H54 (cell line): ENCODE results near the gene TRIM43B.
"Not testable (repeated sequence)": the region's sequence is repeated elsewhere in the genome, so short reads cannot be mapped to it uniquely, and the experiment has no call there.

Experiments used
- DNase-seq: peaks from one replicate; pipeline ENCODE4 v3.0.0; 2011; ENCODE audit warnings: low spot score, mixed read lengths; ENCODE audit not compliant: insufficient read length
- FAIRE-seq: peaks from 3 replicates; lab custom pipeline; 2011; peaks lifted over from hg19 to GRCh38; lab: Jason Lieb, UNC
- POLR2A ChIP-seq: IDR thresholded peaks from 2 replicates; pipeline ENCODE4 v1.6.1; 2011; ENCODE audit warnings: low read depth, mild to moderate bottlenecking, low read length

Gene TRIM43B

GRCh38 chr2:95484654-95485053, at the start of gene TRIM43B:
TRIM43B (minus strand) TSS chr2:95484754; CDS start chr2:95482714, 2,040 bp downstream.
- DNase-seq, FAIRE-seq: not testable (repeated sequence)

- FAIRE-seq (no peak), DNase-seq (no peak)
- no peak for TF ChIP-seq POLR2A
Measured at GRCh38 chr2:95531254-95531771, 46.8 kb upstream of the TRIM43B start.

GRCh38 chr2:95530734-95531133, 46.2 kb upstream of the TRIM43B start:
- DNase-seq: peak; percentile 56
- no peak for TF ChIP-seq POLR2A
- FAIRE-seq: peak; percentile 91

GRCh38 chr2:95526360-95527341, 42.1 kb upstream of the TRIM43B start:
- TF ChIP-seq POLR2A: peak; percentile 54
- FAIRE-seq: no peak
- DNase-seq: peak; percentile 43

- DNase-seq (no peak), FAIRE-seq (no peak)
- TF ChIP-seq POLR2A: no peak
Measured at GRCh38 chr2:95525294-95526035, 40.9 kb upstream of the TRIM43B start.

- DNase-seq (no peak), FAIRE-seq (no peak)
- no peak for TF ChIP-seq POLR2A
Measured at GRCh38 chr2:95524195-95524594, 39.6 kb upstream of the TRIM43B start.

- DNase-seq (no peak), FAIRE-seq (no peak)
- no peak for TF ChIP-seq POLR2A
Measured at GRCh38 chr2:95514718-95515117, 30.2 kb upstream of the TRIM43B start.

- FAIRE-seq, DNase-seq: not testable (repeated sequence)
Measured at GRCh38 chr2:95514226-95514625, 29.7 kb upstream of the TRIM43B start.

- FAIRE-seq (no peak), DNase-seq (no peak)
- TF ChIP-seq POLR2A: no peak
Measured at GRCh38 chr2:95509408-95509807, 24.9 kb upstream of the TRIM43B start.

- DNase-seq: no peak
- no peak for FAIRE-seq
Measured at GRCh38 chr2:95505222-95505621, 20.7 kb upstream of the TRIM43B start.

GRCh38 chr2:95500854-95501253, 16.3 kb upstream of the TRIM43B start:
- DNase-seq (no peak), FAIRE-seq (no peak)
- no peak for TF ChIP-seq POLR2A

More at GRCh38 chr2:95505222-95505621, 20.7 kb upstream of the TRIM43B start:
- no peak for TF ChIP-seq POLR2A

- FAIRE-seq, DNase-seq: not testable (repeated sequence)
Measured at GRCh38 chr2:95492076-95492475, 7.5 kb upstream of the TRIM43B start.

- FAIRE-seq, DNase-seq: not testable (repeated sequence)
Measured at GRCh38 chr2:95475025-95475424, 9.5 kb downstream of the TRIM43B start.

- not testable (repeated sequence) for FAIRE-seq, DNase-seq
Measured at GRCh38 chr2:95467984-95468383, 16.6 kb downstream of the TRIM43B start.

GRCh38 chr2:95466572-95466971, 18.0 kb downstream of the TRIM43B start:
- not testable (repeated sequence) for FAIRE-seq, DNase-seq

- peak; percentile 99 for FAIRE-seq
- not testable (repeated sequence) for DNase-seq
Measured at GRCh38 chr2:95463292-95463691, 21.3 kb downstream of the TRIM43B start.

- FAIRE-seq, DNase-seq: not testable (repeated sequence)
Measured at GRCh38 chr2:95445317-95445716, 39.2 kb downstream of the TRIM43B start.

GRCh38 chr2:95442474-95443099, 42.0 kb downstream of the TRIM43B start:
- DNase-seq: not testable (repeated sequence)
- peak; percentile 97 for FAIRE-seq

- peak; percentile 96 for FAIRE-seq
- DNase-seq: not testable (repeated sequence)
Measured at GRCh38 chr2:95435872-95436209, 48.7 kb downstream of the TRIM43B start.
